ENCODE data around the gene DMRT2.

Gene DMRT2

DNA sequence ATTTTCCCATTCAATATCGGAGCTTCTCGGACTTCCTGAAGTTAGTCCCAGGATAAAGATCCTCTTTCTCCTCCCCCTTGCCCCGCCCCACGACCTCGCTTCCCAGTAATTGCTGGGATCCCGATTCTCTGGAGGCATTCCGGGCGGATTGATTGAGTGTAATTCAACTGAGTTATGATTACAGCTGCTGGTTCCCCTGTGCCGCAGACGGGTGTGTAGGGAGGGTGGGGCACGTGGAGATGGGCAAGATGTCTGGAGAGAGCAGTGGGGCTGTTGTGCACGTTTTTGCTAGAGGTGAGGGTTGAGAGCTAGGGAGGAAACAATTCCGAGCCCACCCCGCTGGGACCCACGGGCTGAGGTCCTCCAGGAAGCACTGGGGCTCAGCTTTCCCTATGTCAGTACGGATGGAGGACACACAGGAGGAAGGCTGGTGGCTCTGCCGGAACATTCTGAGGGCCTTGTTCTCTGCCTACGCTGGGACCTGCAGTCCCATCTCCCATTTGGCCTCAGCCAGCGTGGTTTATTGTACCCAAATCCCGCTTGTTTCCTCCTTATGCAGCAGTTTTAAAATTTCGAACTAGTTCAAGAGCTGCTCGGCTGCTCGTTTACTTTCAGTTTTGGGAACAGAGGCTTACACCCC lies 2.4 kb upstream of the DMRT2 start:
- peak in 1 of 2 experiments; percentile 22 for DNase-seq

- DNase-seq: peak in 1 of 2 experiments; percentile 48
Measured at GRCh38 chr9:1048231-1048619, 1.9 kb upstream of the DMRT2 start.

- no peak for DNase-seq
Measured at GRCh38 chr9:1048811-1049210, 1.3 kb upstream of the DMRT2 start.

DNA sequence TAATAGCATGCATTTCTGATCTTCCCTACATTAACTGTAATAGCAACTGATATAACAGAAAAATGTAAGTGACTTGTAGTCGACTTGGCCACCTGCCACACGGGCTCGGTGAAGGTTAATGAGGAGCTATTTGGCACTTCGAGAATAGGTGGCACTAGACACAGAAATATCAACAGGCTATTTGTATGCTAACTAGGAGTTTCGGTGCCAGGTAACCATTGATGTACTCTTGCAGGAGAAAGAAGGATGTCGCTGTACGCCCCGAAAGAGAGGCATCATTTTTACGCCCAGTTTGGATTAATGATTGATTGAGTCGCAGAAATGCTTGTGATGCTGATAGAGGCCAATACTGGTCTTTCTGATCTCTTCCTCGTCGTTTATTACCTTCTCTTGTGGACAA lies 516 bp upstream of the DMRT2 start:
- peak; percentile 52 to 56 for DNase-seq

- DNase-seq: peak in 1 of 2 experiments; percentile 14
Measured at GRCh38 chr9:1051210-1051583, 1.0 kb downstream of the DMRT2 start.

- DNase-seq: peak; percentile 22 to 76
Measured at GRCh38 chr9:1051584-1052275, 1.6 kb downstream of the DMRT2 start.

GRCh38 chr9:1052365-1053281 lies 2.5 kb downstream of the DMRT2 start:
- DNase-seq: peak in 1 of 2 experiments; percentile 30

GRCh38 chr9:1053282-1053621 lies 3.1 kb downstream of the DMRT2 start:
- DNase-seq: no peak

DNA sequence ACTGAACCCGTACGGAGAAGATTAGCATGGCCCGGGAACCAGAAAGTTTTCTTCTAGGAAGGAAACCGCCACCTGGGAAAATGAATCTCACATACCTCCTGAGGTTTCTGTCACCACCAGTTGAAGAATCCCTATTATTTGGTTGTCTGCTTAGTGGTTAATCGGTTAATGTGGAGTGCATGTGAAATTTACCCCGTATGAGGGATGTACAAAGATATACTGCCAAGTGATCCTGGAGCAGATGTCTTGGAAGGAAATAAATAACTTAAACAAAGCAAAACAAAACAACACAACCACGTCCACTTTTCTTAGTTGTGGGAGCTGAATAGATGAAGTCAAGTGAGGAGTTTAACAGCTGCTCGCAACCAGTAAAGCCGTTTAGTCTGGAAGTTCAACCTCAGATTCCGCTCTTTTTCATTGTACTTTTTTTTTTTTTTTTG lies 3.8 kb downstream of the DMRT2 start:
- no peak for DNase-seq

DNA sequence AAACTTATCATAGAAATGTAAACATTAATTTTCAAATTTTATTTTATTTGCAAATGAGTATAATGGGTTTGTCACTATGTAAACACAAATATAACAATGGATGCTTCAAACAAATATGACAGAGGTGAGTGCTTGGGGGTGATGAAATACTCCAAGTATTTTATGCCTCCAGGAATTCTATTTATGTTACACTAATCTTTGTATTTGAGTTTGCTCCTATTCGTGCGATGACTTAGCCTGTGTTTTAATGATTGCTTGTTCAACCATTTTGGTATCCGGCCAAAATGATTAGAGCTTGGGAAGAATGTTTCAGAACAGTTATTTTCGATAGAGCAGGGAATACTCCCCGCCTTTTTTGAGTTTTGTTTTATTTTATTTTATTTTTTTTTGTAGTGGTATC lies 5.0 kb downstream of the DMRT2 start:
- DNase-seq: peak in 1 of 2 experiments; percentile 19

DNA sequence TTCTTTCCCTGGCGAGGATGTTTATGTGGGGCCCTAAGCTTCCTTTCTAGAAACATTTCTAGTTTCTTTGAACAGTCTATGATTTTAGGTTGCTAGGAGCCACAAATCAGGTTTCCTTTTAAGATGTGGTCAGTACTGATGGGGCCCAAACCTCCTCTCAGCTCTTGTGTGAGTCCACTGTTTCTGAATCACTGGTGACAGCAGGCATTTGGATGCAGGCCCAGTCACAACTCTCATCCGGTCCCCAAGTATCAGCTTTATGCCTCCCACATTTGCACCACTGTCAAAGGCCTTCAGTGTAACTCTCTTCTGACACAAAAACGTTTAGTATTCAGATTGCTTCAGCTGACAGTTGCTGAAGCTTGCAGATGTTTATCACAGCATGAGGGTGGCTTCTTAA lies 7.8 kb downstream of the DMRT2 start:
- DNase-seq: no peak

DNA sequence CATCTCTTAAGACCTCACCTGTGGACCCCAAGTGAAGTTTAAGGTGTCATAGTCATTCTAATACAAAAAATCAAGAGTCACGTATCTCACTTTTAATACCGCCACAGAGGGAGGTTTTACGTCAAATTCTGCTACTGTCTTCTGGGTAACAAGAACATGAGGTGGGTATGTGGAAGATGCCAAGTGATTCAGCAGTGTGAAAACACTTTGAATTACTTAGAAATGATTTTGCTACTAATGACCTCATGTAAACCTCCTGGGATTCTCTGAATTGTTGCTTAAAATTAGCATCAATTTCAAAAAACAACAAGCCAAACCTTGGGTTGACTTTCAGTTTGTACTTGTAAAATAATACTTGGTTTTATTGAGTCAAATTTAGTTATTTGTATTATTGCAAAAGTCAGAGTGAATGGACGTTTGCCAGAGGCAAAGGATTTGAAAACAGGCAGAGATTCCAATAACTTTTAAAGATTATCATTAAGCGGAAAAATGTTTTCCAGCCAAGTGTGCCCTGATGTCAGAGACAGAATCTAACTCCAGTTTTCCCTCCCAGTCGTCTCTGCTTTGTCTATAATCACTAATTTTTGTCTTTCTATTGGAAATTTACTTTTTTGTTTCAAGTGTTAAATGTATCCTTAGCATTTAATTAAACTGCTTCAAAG lies 8.8 kb downstream of the DMRT2 start:
- DNase-seq: no peak

GRCh38 chr9:1065130-1065529 lies 15.0 kb downstream of the DMRT2 start:
- no peak for DNase-seq

- no peak for DNase-seq
Measured at GRCh38 chr9:1070692-1071091, 20.5 kb downstream of the DMRT2 start.

DNA sequence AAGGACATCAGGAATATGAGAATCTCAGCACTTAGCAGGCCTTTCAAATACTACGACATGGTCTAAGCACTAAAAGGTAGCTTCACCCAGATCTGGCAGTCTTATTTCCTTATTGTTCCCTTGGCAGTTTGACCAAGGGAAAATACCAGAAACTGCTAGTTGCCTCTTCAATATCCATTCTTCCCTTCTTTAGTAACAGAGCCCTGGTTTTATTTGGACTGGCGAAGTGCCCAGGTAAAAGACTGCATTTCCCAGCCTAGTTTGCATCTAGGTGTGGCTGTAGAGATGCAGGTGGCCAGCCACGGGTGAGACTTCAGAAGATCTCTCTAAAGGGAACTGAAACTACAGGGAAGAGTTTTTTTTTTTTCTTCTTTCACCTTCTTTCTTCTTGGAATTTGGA lies 21.6 kb downstream of the DMRT2 start:
- peak; percentile 74 to 75 for DNase-seq

GRCh38 chr9:1073497-1073896 lies 23.3 kb downstream of the DMRT2 start:
- no peak for DNase-seq

- DNase-seq: no peak
Measured at GRCh38 chr9:1077616-1078015, 27.5 kb downstream of the DMRT2 start.

GRCh38 chr9:1083325-1083913 lies 33.3 kb downstream of the DMRT2 start:
- DNase-seq: peak; percentile 57 to 80

GRCh38 chr9:1085086-1085485 lies 34.9 kb downstream of the DMRT2 start:
- no peak for DNase-seq

GRCh38 chr9:1086517-1086916 lies 36.4 kb downstream of the DMRT2 start:
- DNase-seq: no peak

DNA sequence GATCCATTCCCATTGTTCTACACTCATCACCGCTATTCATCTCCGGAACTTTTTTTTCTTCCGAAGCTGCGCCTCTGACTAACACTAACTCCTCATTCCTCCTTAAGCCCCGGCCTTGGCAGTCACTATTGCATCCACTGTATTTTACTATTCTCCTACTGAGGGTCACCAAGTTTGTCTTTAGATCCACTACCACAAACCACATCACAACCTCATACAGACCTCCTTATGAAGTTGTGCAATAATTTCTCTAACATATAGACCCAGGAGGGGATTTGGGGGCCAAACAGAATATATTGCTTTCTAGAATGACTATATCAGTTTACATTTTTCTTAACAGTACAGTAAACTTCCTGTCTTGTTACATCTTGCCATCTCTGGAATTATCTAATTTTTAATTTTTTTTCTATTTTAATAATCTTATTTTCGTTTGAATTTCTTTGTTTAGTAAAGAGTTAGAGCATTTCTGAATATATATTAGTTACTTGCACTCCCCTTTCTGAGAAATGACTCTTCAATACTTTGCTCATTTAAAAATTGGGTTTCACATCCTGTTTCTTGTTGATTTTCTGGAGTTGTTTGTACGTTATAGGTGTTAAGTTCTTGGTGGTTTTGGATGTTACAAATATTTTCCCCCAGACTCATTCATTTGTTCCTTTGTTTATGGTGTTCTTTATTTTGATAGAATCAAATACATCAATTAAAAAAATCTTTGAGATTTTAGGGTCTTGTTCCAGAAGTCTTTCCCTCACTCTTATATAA lies 37.1 kb downstream of the DMRT2 start:
- no peak for DNase-seq

GRCh38 chr9:1094749-1095148 lies 44.6 kb downstream of the DMRT2 start:
- no peak for DNase-seq

Data from NCI-H526 (cell line).